Activated CD4-positive, alpha-beta T cell treated with anti-CD3 and anti-CD28 coated beads, Interleukin-2, amount 10 ng/mL, durations not matched to agents 24 days and 14 days (primary cell): Measurements from ENCODE around the gene CASQ2. TPM values are rescaled to one million over a fixed set of nuclear protein-coding genes. Genes with fewer than 3 reads are reported as not detected.

Experiments used
- DNase-seq: peaks from one replicate; pipeline ENCODE4 v3.0.0; 2022
- H3K27ac Mint-ChIP-seq: one replicate; pipeline ENCODE4 v1.8.0; 2022; ENCODE audit warnings: mild to moderate bottlenecking, mixed read lengths
- H3K27me3 Mint-ChIP-seq: one replicate; pipeline ENCODE4 v1.8.0; 2022; ENCODE audit warnings: mixed read lengths
- H3K36me3 Mint-ChIP-seq: one replicate; pipeline ENCODE4 v1.8.0; 2022; ENCODE audit warnings: low read depth, mild to moderate bottlenecking, mixed read lengths
- H3K4me1 Mint-ChIP-seq: one replicate; pipeline ENCODE4 v1.8.0; 2021; ENCODE audit warnings: mixed read lengths
- H3K4me3 Mint-ChIP-seq: one replicate; pipeline ENCODE4 v1.8.0; 2022; ENCODE audit warnings: mild to moderate bottlenecking, moderate library complexity, mixed read lengths
- H3K9me3 Mint-ChIP-seq: one replicate; pipeline ENCODE4 v1.8.0; 2021; ENCODE audit warnings: mixed read lengths
- intact Hi-C: fragments of 100-400 bp; cut with micrococcal nuclease; formaldehyde crosslinking; loops from one replicate; pipeline ENCODE4 v1.15.1; 2023
- total RNA-seq: library from RNA; stranded (reverse); gene quantifications from 2 replicates; pipeline ENCODE4 v1.2.3, GENCODE V29; 2022

Gene CASQ2
- total RNA-seq, 1 donor from 2014 or later, result not detected

GRCh38 chr1:115666702-115667101 is 101.8 kb downstream of the CASQ2 start:
- H3K27me3 Mint-ChIP-seq, result no peaks in the 10 kb centered on the region
- H3K4me3 Mint-ChIP-seq, result no peak overlapping the region
- no peak overlapping the region for H3K27ac Mint-ChIP-seq
- H3K36me3 Mint-ChIP-seq, result peaks cover 33% of the 10 kb centered on the region
- no peaks in the 10 kb centered on the region for H3K9me3 Mint-ChIP-seq
- peaks cover 13% of the 10 kb centered on the region for H3K4me1 Mint-ChIP-seq
- no peak for DNase-seq
- intact Hi-C loops, result no loop called here

GRCh38 chr1:115666206-115666605 is 102.3 kb downstream of the CASQ2 start:
- H3K4me1 Mint-ChIP-seq, result peaks cover 13% of the 10 kb centered on the region
- H3K27me3 Mint-ChIP-seq, result no peaks in the 10 kb centered on the region
- H3K4me3 Mint-ChIP-seq, result no peak overlapping the region
- peaks cover 33% of the 10 kb centered on the region for H3K36me3 Mint-ChIP-seq
- H3K27ac Mint-ChIP-seq, result no peak overlapping the region
- no peak for DNase-seq
- intact Hi-C loops, result no loop called here
- no peaks in the 10 kb centered on the region for H3K9me3 Mint-ChIP-seq

GRCh38 chr1:115665319-115666096 is 103.0 kb downstream of the CASQ2 start:
- Mint-ChIP-seq H3K4me3 (no peak overlapping the region), H3K27ac (no peak overlapping the region), H3K9me3 (no peaks in the 10 kb centered on the region), H3K4me1 (peaks cover 13% of the 10 kb centered on the region), H3K27me3 (no peaks in the 10 kb centered on the region), H3K36me3 (peaks cover 33% of the 10 kb centered on the region)
- intact Hi-C loops, result no loop called here
- DNase-seq, result no peak

DNA sequence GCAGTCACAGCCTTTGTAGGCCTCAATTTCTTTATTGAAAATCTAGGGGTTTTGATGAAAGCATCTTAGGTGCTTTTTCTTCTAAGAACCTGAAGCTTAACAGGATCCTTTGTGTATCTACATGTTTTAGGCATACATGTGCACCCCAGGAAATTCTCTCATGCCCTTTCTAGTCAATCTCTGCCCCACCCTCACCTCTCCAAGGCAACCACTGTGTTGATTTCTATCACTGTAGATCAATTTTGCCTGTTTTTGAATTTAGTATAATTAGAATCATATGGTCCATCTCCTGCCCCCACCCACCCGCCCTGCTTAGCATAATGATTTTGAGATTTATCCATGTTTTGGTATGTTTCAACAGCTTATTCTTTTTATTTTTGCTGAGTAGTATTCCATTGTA is 107.4 kb downstream of the CASQ2 start:
- DNase-seq, result no peak
- H3K4me3 Mint-ChIP-seq, result no peak overlapping the region
- H3K36me3 Mint-ChIP-seq, result peaks cover 32% of the 10 kb centered on the region
- no peaks in the 10 kb centered on the region for H3K9me3 Mint-ChIP-seq
- intact Hi-C loops, result no loop called here
- no peaks in the 10 kb centered on the region for H3K27me3 Mint-ChIP-seq
- no peak overlapping the region for H3K27ac Mint-ChIP-seq
- H3K4me1 Mint-ChIP-seq, result peaks cover 5% of the 10 kb centered on the region

- intact Hi-C loops, result no loop called here
Measured at GRCh38 chr1:115660151-115660550, 108.4 kb downstream of the CASQ2 start.

DNA sequence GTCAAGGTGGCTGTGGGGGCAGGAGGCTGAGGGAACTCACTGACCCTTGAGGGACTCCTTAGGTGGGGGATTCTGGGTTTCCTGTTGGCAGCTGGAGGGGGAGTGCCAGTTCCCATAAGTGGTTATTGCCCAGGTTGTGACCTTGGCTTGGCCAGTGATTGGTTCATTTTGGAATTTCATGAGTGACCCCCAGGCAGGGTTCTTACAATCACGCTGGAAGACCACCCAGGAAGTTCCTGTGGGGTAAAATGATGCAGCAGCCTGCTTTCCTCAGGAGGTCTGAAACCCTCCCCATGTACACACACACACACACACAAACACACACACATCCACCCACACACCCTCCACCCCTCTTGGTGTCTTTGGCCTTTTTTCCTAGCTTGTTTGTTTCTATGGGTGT is 109.9 kb downstream of the CASQ2 start:
- no peak for DNase-seq
- Mint-ChIP-seq H3K4me3 (no peak overlapping the region), H3K4me1 (peaks cover 21% of the 10 kb centered on the region), H3K27ac (no peak overlapping the region), H3K9me3 (no peaks in the 10 kb centered on the region), H3K36me3 (peaks cover 27% of the 10 kb centered on the region), H3K27me3 (no peaks in the 10 kb centered on the region)
- intact Hi-C loops, result no loop called here

More at GRCh38 chr1:115660151-115660550, 108.4 kb downstream of the CASQ2 start:
- Mint-ChIP-seq H3K4me1 (peaks cover 12% of the 10 kb centered on the region), H3K27ac (no peak overlapping the region), H3K9me3 (no peaks in the 10 kb centered on the region), H3K27me3 (no peaks in the 10 kb centered on the region), H3K36me3 (peaks cover 27% of the 10 kb centered on the region), H3K4me3 (no peak overlapping the region)
- no peak for DNase-seq

GRCh38 chr1:115656461-115657077 is 111.9 kb downstream of the CASQ2 start:
- Mint-ChIP-seq H3K27me3 (no peaks in the 10 kb centered on the region), H3K36me3 (peaks cover 35% of the 10 kb centered on the region), H3K4me1 (peaks cover 21% of the 10 kb centered on the region), H3K27ac (no peak overlapping the region), H3K4me3 (no peak overlapping the region), H3K9me3 (no peaks in the 10 kb centered on the region)
- DNase-seq, result no peak
- intact Hi-C loops, result no loop called here

GRCh38 chr1:115655916-115656315 is 112.6 kb downstream of the CASQ2 start:
- H3K4me3 Mint-ChIP-seq, result no peak overlapping the region
- no peaks in the 10 kb centered on the region for H3K9me3 Mint-ChIP-seq
- no peak for DNase-seq
- intact Hi-C loops, result no loop called here
- H3K27me3 Mint-ChIP-seq, result no peaks in the 10 kb centered on the region
- peaks cover 21% of the 10 kb centered on the region for H3K4me1 Mint-ChIP-seq
- H3K27ac Mint-ChIP-seq, result no peak overlapping the region
- H3K36me3 Mint-ChIP-seq, result peaks cover 35% of the 10 kb centered on the region

DNA sequence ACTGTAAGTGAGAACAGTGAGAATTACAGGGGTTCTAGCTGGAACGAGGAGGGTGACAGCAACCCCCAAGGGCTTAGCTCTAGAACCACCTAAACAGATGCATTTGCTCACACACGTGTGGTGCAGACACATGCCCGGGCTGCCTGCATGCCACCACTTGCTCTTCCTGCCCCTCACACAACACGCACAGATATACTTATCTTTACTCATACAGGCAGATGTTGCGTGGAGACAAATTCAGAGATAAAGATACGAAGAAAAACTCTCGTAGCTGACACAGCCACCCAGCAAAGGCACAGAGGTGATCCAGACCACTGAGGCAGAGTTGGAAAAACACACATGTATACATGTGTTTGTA is 113.2 kb downstream of the CASQ2 start:
- Mint-ChIP-seq H3K4me1 (peaks cover 21% of the 10 kb centered on the region), H3K36me3 (peaks cover 35% of the 10 kb centered on the region), H3K9me3 (no peaks in the 10 kb centered on the region), H3K27ac (peak overlapping the region; percentile 2), H3K4me3 (peak overlapping the region; percentile 65), H3K27me3 (no peaks in the 10 kb centered on the region)
- intact Hi-C loops, result no loop called here
- DNase-seq, result no peak

DNA sequence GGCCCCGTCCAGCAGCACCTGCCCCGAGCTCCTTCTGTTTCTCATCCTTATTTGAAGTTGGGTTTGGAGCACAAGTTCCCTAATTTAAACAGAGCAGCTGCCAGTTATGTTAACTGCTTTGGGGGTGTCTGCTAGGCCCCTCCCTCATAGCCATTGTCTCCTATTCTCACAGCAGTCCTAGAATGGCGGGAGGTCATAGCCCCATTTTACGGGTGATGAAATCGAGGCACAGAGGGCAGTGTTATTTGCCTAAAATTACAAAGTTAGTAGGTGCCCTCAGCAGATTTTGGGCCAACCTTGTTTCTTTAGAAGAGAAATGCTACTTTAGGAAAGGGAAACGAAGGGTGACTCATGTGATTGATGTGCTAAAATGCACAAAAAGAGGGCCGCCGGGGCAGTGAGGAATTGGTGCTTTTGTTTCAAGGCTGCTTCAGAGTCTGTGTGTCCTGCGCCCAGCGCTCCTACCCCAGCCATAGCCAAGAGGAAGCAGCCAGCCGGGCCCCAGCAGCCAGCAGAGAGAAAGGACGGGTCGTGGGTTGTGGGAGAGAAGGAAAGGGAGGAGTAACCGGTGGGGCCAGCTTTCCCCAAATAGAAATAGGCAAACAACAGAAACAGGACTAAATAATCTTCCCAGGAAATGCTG is 113.7 kb downstream of the CASQ2 start:
- Mint-ChIP-seq H3K27me3 (no peaks in the 10 kb centered on the region), H3K9me3 (no peaks in the 10 kb centered on the region), H3K27ac (peak overlapping the region; percentile 61), H3K4me1 (peaks cover 21% of the 10 kb centered on the region), H3K4me3 (peak overlapping the region; percentile 65), H3K36me3 (peaks cover 34% of the 10 kb centered on the region)
- no peak for DNase-seq
- intact Hi-C loops, result no loop called here

DNA sequence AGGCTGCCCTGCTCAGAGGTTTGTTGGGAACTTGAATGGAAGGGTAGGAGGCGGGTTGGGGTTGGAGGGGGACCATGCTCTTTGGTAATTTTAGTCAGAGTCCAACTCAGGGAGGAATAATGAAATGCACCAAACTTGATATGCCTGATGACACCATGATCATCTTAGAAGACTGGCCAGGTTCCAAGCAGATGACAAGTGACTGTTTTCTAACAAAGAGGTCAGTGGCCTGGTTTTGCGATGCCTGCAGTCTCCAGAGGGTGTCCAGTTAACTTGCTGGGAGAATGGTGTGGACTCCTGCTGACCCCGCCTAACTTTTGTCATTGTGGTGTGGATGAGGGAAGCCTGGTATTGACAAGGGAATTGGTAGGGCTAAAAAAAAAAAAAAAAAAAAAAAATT is 114.4 kb downstream of the CASQ2 start:
- Mint-ChIP-seq H3K4me3 (no peak overlapping the region), H3K9me3 (no peaks in the 10 kb centered on the region), H3K4me1 (peaks cover 21% of the 10 kb centered on the region), H3K27ac (no peak overlapping the region), H3K27me3 (peaks cover 2% of the 10 kb centered on the region), H3K36me3 (peaks cover 27% of the 10 kb centered on the region)
- intact Hi-C loops, result no loop called here
- DNase-seq, result no peak

DNA sequence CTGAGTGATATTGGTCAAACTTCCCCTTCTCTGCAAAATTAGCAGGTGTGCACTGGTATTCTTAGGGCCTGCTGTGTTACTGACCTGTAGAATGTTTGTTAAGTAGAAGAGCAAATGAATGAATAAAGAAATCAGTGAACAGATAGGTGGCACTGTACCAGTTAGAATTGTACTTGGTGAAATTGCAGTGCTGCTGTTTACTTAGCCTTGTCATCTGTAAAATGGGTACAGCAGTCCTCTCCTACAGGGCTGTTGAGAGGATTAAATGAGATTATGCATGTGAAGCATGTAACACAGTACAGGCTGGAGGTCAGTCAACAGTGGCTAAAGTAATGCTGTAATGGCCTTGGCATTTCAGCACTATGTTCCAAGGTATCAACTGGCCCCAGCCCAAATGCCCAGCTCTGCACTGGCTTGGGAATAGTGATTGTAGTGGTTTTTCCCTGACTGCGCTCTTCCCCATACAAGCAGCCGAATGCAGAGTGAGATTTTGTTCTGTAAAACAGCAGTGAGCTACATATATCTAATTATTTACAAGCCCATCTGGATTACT is 116.2 kb downstream of the CASQ2 start:
- Mint-ChIP-seq H3K27me3 (peaks cover 2% of the 10 kb centered on the region), H3K9me3 (no peaks in the 10 kb centered on the region), H3K27ac (no peak overlapping the region), H3K36me3 (peaks cover 24% of the 10 kb centered on the region), H3K4me1 (peaks cover 21% of the 10 kb centered on the region), H3K4me3 (no peak overlapping the region)
- intact Hi-C loops, result no loop called here
- DNase-seq, result no peak

- no peak overlapping the region for H3K4me3 Mint-ChIP-seq
- H3K36me3 Mint-ChIP-seq, result peaks cover 20% of the 10 kb centered on the region
- H3K9me3 Mint-ChIP-seq, result no peaks in the 10 kb centered on the region
- intact Hi-C loops, result no loop called here
- peaks cover 2% of the 10 kb centered on the region for H3K27me3 Mint-ChIP-seq
- H3K27ac Mint-ChIP-seq, result no peak overlapping the region
- no peak for DNase-seq
- H3K4me1 Mint-ChIP-seq, result peaks cover 16% of the 10 kb centered on the region
Measured at GRCh38 chr1:115651391-115651790, 117.1 kb downstream of the CASQ2 start.

DNA sequence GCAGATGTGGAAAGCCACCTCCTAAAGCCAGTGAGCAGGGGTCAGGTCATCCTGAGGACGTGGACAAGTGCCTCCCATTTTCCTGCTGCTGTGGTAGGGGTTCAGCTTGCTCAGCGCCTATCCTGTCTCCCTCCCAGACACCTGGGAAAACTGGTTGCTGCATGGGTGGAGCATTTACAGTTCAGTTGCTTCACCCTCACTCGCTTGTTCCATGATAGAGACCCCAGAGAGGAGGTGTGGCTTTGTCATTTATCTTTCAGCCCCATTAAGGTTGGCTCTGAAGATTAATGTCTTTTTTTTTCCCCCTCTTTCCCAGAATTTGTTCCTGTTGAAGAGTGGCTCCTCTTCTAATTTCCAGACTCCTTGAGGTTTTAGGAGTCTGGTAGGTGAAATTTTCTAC is 117.6 kb downstream of the CASQ2 start:
- Mint-ChIP-seq H3K9me3 (no peaks in the 10 kb centered on the region), H3K27me3 (peaks cover 2% of the 10 kb centered on the region), H3K4me3 (no peak overlapping the region), H3K4me1 (peaks cover 14% of the 10 kb centered on the region), H3K36me3 (peaks cover 20% of the 10 kb centered on the region), H3K27ac (no peak overlapping the region)
- DNase-seq, result no peak
- intact Hi-C loops, result no loop called here
